Measurements from ENCODE around the gene CDKAL1.

- TF ChIP-seq EZH2 (IDR thresholded peaks at IDR 0.05; ENCODE audit: borderline replicate concordance, low read depth, low read length) (no peak), ZNF143 (CRISPR knock-in tag; IDR thresholded peaks at IDR 0.05) (no peak), POLR2A (conservative IDR thresholded peaks at IDR 0.05) (no peak), FOXP1 (CRISPR knock-in tag; IDR thresholded peaks at IDR 0.05) (no peak), SUPT5H (IDR thresholded peaks at IDR 0.05) (no peak), RREB1 (CRISPR knock-in tag; IDR thresholded peaks at IDR 0.05) (no peak), USF1 (CRISPR knock-in tag; IDR thresholded peaks at IDR 0.05) (no peak), SP1 (CRISPR knock-in tag; IDR thresholded peaks at IDR 0.05) (no peak)
Measured at GRCh38 chr6:20498041-20498385, 36.2 kb upstream of the CDKAL1 start.

All from K562 (cell line).